Naive B cell (primary cell): Measurements from ENCODE around the gene SLC1A2. TPM values are rescaled to one million over a fixed set of nuclear protein-coding genes. Genes with fewer than 3 reads are reported as not detected.

Source experiments
- ATAC-seq, 2 donors: fragments of 150-1000 bp; cut with Tn5 transposase; 2 replicates each; pipeline ENCODE4 v1.10.0; 2021; ENCODE audit warnings: low read depth in 2 of 2, mild to moderate bottlenecking in 2 of 2, moderate library complexity in 2 of 2
- DNase-seq: peaks from one replicate; pipeline ENCODE4 v3.0.0; 2022
- H3K27ac Mint-ChIP-seq, 6 donors: one replicate each; pipeline ENCODE4 v1.8.0; 2020 to 2022; ENCODE audit warnings: mild to moderate bottlenecking in 6 of 6, mixed read lengths in 6 of 6, moderate library complexity in 5 of 6, inconsistent platforms in 2 of 6
- H3K27me3 Mint-ChIP-seq, 3 donors: one replicate each; pipeline ENCODE4 v1.8.0; 2021 to 2022; ENCODE audit warnings: mixed read lengths in 3 of 3, mild to moderate bottlenecking in 1 of 3
- H3K36me3 Mint-ChIP-seq, 2 donors: one replicate each; pipeline ENCODE4 v1.8.0; 2020 to 2022; ENCODE audit warnings: mixed read lengths in 2 of 2, inconsistent platforms in 1 of 2, mild to moderate bottlenecking in 1 of 2
- H3K4me1 Mint-ChIP-seq, 3 donors: one replicate each; pipeline ENCODE4 v1.8.0; 2020 to 2022; ENCODE audit warnings: mixed read lengths in 3 of 3, inconsistent platforms in 1 of 3, mild to moderate bottlenecking in 1 of 3, moderate library complexity in 1 of 3
- H3K4me3 Mint-ChIP-seq, 8 donors: one replicate each; pipeline ENCODE4 v1.8.0; 2020 to 2022; ENCODE audit warnings: mild to moderate bottlenecking in 8 of 8, mixed read lengths in 8 of 8, moderate library complexity in 8 of 8, inconsistent platforms in 2 of 8
- H3K9me3 Mint-ChIP-seq, 7 donors: one replicate each; pipeline ENCODE4 v1.8.0; 2020 to 2022; ENCODE audit warnings: mixed read lengths in 7 of 7, mild to moderate bottlenecking in 5 of 7, inconsistent platforms in 2 of 7, moderate library complexity in 1 of 7
- polyA plus RNA-seq, 6 donors: library from polyadenylated mRNA; unstranded; fragments of 300-500 nt; fragmentation: Illumina TruSeq; gene quantifications; one replicate each; pipeline ENCODE4 v1.2.3, GENCODE V29; 2021; ENCODE audit warnings: low read depth in 6 of 6

SLC1A2 gene
- polyA plus RNA-seq, 6 donors from 2014 or later, result 0.07 to 0.09 TPM; not detected in 4

DNA sequence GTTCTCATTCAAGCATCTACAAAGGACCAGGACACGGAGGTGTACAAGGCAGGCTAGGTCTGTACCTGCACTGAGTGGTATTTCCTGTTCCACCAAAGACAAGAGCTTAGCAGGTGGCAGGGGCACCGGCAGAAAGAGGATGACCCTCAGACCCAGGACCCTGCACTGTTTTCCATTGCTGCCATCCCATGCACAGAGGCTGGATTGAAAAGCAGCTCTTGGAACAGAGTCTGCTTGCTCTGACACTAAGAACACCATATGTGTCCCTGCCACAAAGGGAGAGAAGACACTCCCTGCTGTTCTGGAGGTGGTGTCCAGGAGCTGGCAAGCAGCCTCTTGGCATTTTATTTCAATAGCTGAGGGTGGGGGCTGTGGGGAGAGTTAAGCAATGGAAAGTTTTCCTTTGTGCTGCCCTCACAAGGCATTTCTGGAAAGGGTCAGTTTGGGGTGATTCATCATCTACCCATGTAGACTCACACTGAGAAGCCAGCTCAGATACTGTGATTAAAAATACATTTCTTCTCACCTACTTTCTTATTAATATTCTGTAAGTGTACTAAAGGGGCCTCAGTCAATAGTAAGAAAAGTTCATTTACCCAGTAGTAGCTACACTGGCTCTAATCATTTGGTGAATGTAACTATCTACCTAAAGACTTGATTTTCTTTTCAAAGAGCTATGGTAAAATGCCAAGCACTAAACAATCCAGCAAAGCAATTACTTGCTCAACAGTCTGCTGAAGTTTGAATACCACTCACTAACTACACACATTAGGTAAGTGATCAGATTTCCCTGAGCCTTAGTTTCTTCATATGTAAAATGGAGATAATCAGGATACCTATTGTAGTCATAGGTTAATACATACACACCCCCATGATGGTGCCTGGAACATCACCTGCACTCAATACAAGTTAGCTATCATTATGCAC is 55.2 kb downstream of the SLC1A2 start:
- ATAC-seq (no peak), DNase-seq (no peak)
- H3K4me3 Mint-ChIP-seq, result no peak overlapping the region
- H3K27ac Mint-ChIP-seq, result no peak overlapping the region
- peaks cover 4 to 8% of the 10 kb centered on the region in 2 donors for H3K36me3 Mint-ChIP-seq
- peaks cover 4 to 20% (median 10%) of the 10 kb centered on the region in 3 donors for H3K27me3 Mint-ChIP-seq
- peaks cover 0 to 7% (median 6%) of the 10 kb centered on the region in 3 donors for H3K4me1 Mint-ChIP-seq
- peaks cover 0 to 5% (median 0%) of the 10 kb centered on the region in 7 donors for H3K9me3 Mint-ChIP-seq

DNA sequence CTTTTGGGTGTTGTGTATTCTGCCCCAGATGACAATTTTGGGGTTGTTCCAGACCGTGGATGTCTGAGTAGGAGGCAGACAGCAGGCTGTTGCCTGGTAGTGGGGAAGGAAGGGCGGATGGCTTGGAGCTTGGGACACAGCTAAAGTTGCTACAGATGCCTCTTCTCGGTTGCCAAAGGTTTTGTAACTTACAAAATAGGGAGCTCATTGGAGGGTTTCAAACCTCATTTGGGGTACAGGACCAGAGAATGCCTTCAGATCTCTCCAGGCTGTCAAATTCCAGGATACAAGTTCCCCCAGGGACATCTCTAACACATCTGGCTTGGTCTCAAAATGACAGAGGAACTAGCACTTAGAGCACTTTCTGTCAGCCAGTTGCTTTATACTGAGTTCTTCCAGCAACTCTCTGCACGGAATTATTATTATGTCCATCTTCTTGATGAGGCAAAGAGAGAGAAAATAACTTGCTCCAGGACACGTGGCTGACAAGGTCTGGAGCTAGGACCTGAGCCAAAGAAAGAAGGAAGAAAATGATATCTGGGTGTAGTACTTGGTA is 56.0 kb downstream of the SLC1A2 start:
- Mint-ChIP-seq H3K27ac (peak overlapping the region in 1 of 6 donors; percentile 29), H3K4me3 (no peak overlapping the region), H3K27me3 (peaks cover 4 to 20% (median 10%) of the 10 kb centered on the region in 3 donors), H3K4me1 (peaks cover 0 to 7% (median 6%) of the 10 kb centered on the region in 3 donors), H3K36me3 (peaks cover 4 to 8% of the 10 kb centered on the region in 2 donors), H3K9me3 (peaks cover 0 to 5% (median 0%) of the 10 kb centered on the region in 7 donors)
- DNase-seq, result no peak
- no peak for ATAC-seq

- Mint-ChIP-seq H3K27me3 (peaks cover 4 to 20% (median 10%) of the 10 kb centered on the region in 3 donors), H3K27ac (peak overlapping the region in 1 of 6 donors; percentile 6), H3K4me1 (peaks cover 0 to 7% (median 6%) of the 10 kb centered on the region in 3 donors), H3K9me3 (peaks cover 0 to 5% (median 0%) of the 10 kb centered on the region in 7 donors), H3K4me3 (no peak overlapping the region), H3K36me3 (peaks cover 4 to 8% of the 10 kb centered on the region in 2 donors)
- ATAC-seq (no peak), DNase-seq (no peak)
Observed at GRCh38 chr11:35362521-35362980, 56.8 kb downstream of the SLC1A2 start.

- peaks cover 4 to 14% (median 10%) of the 10 kb centered on the region in 3 donors for H3K27me3 Mint-ChIP-seq
- H3K27ac Mint-ChIP-seq, result peak overlapping the region in 3 of 6 donors; percentile 22 to 39 (median 23)
- H3K36me3 Mint-ChIP-seq, result no peaks in the 10 kb centered on the region
- ATAC-seq (no peak), DNase-seq (no peak)
- no peaks in the 10 kb centered on the region for H3K9me3 Mint-ChIP-seq
- no peaks in the 10 kb centered on the region for H3K4me1 Mint-ChIP-seq
- H3K4me3 Mint-ChIP-seq, result peak overlapping the region in 1 of 8 donors; percentile 22
Observed at GRCh38 chr11:35360055-35360530, 59.3 kb downstream of the SLC1A2 start.

DNA sequence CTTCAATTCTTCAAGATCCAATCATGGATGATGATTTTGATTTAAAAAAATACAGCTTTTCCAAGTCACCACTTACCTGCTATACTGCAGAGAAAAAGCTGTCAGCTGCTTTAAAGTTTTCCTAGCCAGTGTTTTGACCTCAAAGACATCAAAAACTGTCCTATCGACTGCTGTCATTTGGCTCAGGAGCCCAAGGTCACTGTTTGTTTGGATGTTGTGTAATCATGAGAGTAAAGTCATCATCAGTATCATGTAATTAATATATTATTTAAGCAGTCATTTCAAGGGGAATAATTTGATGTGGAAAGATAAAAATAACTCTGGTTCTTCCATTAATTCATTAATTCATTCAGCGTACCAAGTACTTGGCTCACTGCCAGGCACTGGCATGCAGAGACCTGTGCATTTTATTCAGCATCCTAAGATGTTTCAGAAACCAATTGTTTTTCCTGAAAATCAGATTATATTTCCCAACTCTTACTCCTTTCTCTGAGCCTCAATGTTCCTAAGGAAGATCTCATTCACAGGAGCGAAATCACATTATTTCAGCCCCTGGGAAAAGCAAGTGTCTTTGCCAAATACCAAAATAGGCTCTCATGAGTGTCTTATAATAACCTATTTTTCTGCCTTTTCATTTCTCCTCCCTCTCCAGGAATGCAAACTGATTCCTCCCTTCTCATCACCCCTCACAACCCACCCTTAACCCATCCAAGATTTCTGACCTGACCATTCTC is 59.9 kb downstream of the SLC1A2 start:
- H3K4me1 Mint-ChIP-seq, result no peaks in the 10 kb centered on the region
- H3K4me3 Mint-ChIP-seq, result no peak overlapping the region
- H3K36me3 Mint-ChIP-seq, result no peaks in the 10 kb centered on the region
- H3K27ac Mint-ChIP-seq, result peak overlapping the region in 1 of 6 donors; percentile 39
- ATAC-seq (no peak), DNase-seq (no peak)
- no peaks in the 10 kb centered on the region for H3K9me3 Mint-ChIP-seq
- H3K27me3 Mint-ChIP-seq, result peaks cover 4 to 14% (median 10%) of the 10 kb centered on the region in 3 donors

- H3K4me3 Mint-ChIP-seq, result no peak overlapping the region
- DNase-seq (no peak), ATAC-seq (no peak)
- no peak overlapping the region for H3K27ac Mint-ChIP-seq
- no peaks in the 10 kb centered on the region for H3K36me3 Mint-ChIP-seq
- no peaks in the 10 kb centered on the region for H3K4me1 Mint-ChIP-seq
- peaks cover 4 to 14% (median 8%) of the 10 kb centered on the region in 3 donors for H3K27me3 Mint-ChIP-seq
- no peaks in the 10 kb centered on the region for H3K9me3 Mint-ChIP-seq
Observed at GRCh38 chr11:35358391-35358790, 61.0 kb downstream of the SLC1A2 start.

- Mint-ChIP-seq H3K27me3 (peaks cover 3 to 12% (median 4%) of the 10 kb centered on the region in 3 donors), H3K27ac (peak overlapping the region in 1 of 6 donors; percentile 76), H3K4me3 (no peak overlapping the region), H3K9me3 (no peaks in the 10 kb centered on the region), H3K36me3 (no peaks in the 10 kb centered on the region), H3K4me1 (no peaks in the 10 kb centered on the region)
- ATAC-seq (no peak), DNase-seq (no peak)
Observed at GRCh38 chr11:35357923-35358322, 61.4 kb downstream of the SLC1A2 start.

GRCh38 chr11:35355102-35355749 is 64.1 kb downstream of the SLC1A2 start:
- Mint-ChIP-seq H3K27me3 (peaks cover 0 to 6% (median 4%) of the 10 kb centered on the region in 3 donors), H3K36me3 (no peaks in the 10 kb centered on the region), H3K9me3 (no peaks in the 10 kb centered on the region), H3K27ac (peak overlapping the region in 1 of 6 donors; percentile 52), H3K4me3 (no peak overlapping the region), H3K4me1 (peaks cover 0 to 8% (median 0%) of the 10 kb centered on the region in 3 donors)
- DNase-seq (no peak), ATAC-seq (no peak)

DNA sequence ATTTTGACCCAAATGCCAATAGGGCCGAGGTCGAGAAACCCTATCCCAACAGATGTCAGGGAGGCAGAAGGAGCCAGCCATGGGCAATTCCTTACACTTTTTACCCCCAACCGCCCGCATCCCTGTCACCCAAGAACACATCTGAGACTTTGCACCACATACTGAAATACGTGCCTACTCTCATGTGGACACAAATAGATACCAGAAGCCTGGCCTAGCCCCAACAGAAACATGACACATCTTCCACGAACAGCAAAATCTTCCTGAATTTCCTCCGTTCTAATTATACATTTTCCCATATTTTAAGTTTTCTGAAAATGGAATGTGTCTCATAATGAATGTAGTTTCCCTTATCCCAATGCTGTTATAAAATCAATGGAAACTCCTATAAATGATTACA is 64.7 kb downstream of the SLC1A2 start:
- Mint-ChIP-seq H3K27ac (no peak overlapping the region), H3K4me3 (no peak overlapping the region), H3K27me3 (peaks cover 0 to under 1% (median 0%) of the 10 kb centered on the region in 3 donors), H3K9me3 (no peaks in the 10 kb centered on the region), H3K4me1 (peaks cover 0 to 9% (median 0%) of the 10 kb centered on the region in 3 donors), H3K36me3 (no peaks in the 10 kb centered on the region)
- DNase-seq (no peak), ATAC-seq (no peak)

- Mint-ChIP-seq H3K9me3 (no peaks in the 10 kb centered on the region), H3K4me3 (no peak overlapping the region), H3K27ac (no peak overlapping the region), H3K27me3 (no peaks in the 10 kb centered on the region), H3K36me3 (no peaks in the 10 kb centered on the region), H3K4me1 (peaks cover 5 to 14% (median 11%) of the 10 kb centered on the region in 3 donors)
- ATAC-seq (no peak), DNase-seq (no peak)
Observed at GRCh38 chr11:35352077-35352888, 67.1 kb downstream of the SLC1A2 start.

DNA sequence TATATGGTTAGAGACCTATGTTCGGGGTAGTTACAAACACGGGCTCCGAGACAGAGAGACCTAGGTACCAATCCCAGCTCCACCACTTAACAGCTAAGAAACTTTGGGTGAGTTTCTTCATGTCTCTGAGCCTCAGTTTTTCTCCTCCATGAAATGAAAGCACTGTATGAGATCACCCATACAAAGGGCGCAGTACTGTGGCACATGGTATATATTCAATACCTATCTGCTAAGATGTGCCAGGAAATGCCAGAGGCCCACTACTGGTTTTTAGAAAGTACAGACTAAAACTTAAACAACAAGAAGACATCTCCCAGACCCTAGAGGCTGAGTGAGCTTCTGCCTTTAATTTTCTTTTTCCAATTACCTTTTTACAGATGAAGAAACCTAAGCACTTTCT is 69.5 kb downstream of the SLC1A2 start:
- no peaks in the 10 kb centered on the region for H3K9me3 Mint-ChIP-seq
- no peak for ATAC-seq
- H3K27ac Mint-ChIP-seq, result no peak overlapping the region
- H3K36me3 Mint-ChIP-seq, result no peaks in the 10 kb centered on the region
- H3K4me1 Mint-ChIP-seq, result peaks cover 10 to 27% (median 17%) of the 10 kb centered on the region in 3 donors
- DNase-seq, result no peak
- peaks cover 0 to 7% (median 4%) of the 10 kb centered on the region in 3 donors for H3K27me3 Mint-ChIP-seq
- H3K4me3 Mint-ChIP-seq, result no peak overlapping the region
